Loucy (cell line): ENCODE measurements around the gene EDC4.

Source experiments
- H2AFZ ChIP-seq: fragments of 200-600 bp; sonication (generic); 2 replicates; pipeline ENCODE4 v1.6.0; 2016; ENCODE audit warnings: antibody characterized with exemption, mild to moderate bottlenecking, low read length, moderate library complexity
- H3F3A ChIP-seq: fragments of 200-600 bp; 2 replicates; pipeline ENCODE4 v1.6.0; 2016; ENCODE audit warnings: antibody characterized with exemption, low read depth, mild to moderate bottlenecking
- H3K27me3 ChIP-seq: fragments of 200-600 bp; sonication (generic); 2 replicates; pipeline ENCODE4 v1.6.1; 2014; ENCODE audit warnings: low read length, mild to moderate bottlenecking; ENCODE audit not compliant: insufficient read depth, poor library complexity, severe bottlenecking
- H3K36me3 ChIP-seq: fragments of 200-600 bp; sonication (generic); 2 replicates; pipeline ENCODE4 v1.6.1; 2016; ENCODE audit warnings: low read length; ENCODE audit not compliant: insufficient read depth
- H3K4me1 ChIP-seq: fragments of 200-600 bp; sonication (generic); 2 replicates; pipeline ENCODE4 v1.5.1; 2014; ENCODE audit warnings: low read length, mild to moderate bottlenecking; ENCODE audit not compliant: insufficient read depth, poor library complexity, severe bottlenecking
- H3K4me2 ChIP-seq: fragments of 200-600 bp; sonication (generic); 2 replicates; pipeline ENCODE4 v1.6.0; 2014; ENCODE audit warnings: antibody characterized with exemption, low read length, low read depth, mild to moderate bottlenecking; ENCODE audit not compliant: poor library complexity, severe bottlenecking
- H3K4me3 ChIP-seq: fragments of 200-600 bp; sonication (generic); 2 replicates; pipeline ENCODE4 v1.5.1; 2014; ENCODE audit warnings: low read length, mild to moderate bottlenecking, mixed read lengths; ENCODE audit not compliant: poor library complexity, severe bottlenecking
- H3K79me2 ChIP-seq: fragments of 200-600 bp; sonication (generic); 2 replicates; pipeline ENCODE4 v1.6.1; 2014; ENCODE audit warnings: low read length; ENCODE audit not compliant: insufficient read depth
- H3K9ac ChIP-seq: fragments of 200-600 bp; sonication (generic); 2 replicates; pipeline ENCODE4 v1.6.0; 2014; ENCODE audit warnings: mild to moderate bottlenecking, low read depth, low read length, moderate library complexity; ENCODE audit not compliant: poor library complexity, severe bottlenecking
- H3K9me2 ChIP-seq: fragments of 200-600 bp; sonication (generic); replicated peaks from 2 replicates; pipeline ENCODE4 v1.6.1; 2016; ENCODE audit warnings: low read depth, low read length, mixed read lengths
- H3K9me3 ChIP-seq: fragments of 200-600 bp; sonication (generic); 2 replicates; pipeline ENCODE4 v1.6.1; 2014; ENCODE audit warnings: mild to moderate bottlenecking, antibody characterized with exemption, low read length, low read depth; ENCODE audit not compliant: insufficient read depth
- H4K20me1 ChIP-seq: fragments of 200-600 bp; sonication (generic); 2 replicates; pipeline ENCODE4 v1.6.0; 2014; ENCODE audit warnings: antibody characterized with exemption, low read length, mild to moderate bottlenecking; ENCODE audit not compliant: insufficient read depth, poor library complexity, severe bottlenecking
- CTCF ChIP-seq: fragments of 200-600 bp; sonication (generic); conservative IDR thresholded peaks from 2 replicates; pipeline ENCODE4 v1.5.1; 2014; ENCODE audit warnings: mild to moderate bottlenecking, antibody characterized with exemption, low read length
- EZH2phosphoT487 ChIP-seq: fragments of 200-600 bp; IDR thresholded peaks from 2 replicates; pipeline ENCODE4 v1.6.1; 2018; ENCODE audit warnings: antibody characterized with exemption, mild to moderate bottlenecking, moderate library complexity, borderline replicate concordance

The EDC4 gene

GRCh38 chr16:67919622-67920221 lies 46.9 kb downstream of the EDC4 start:
- no peaks in the 10 kb centered on the region for H3F3A ChIP-seq
- no peaks in the 10 kb centered on the region for H3K4me1 ChIP-seq
- no peaks in the 10 kb centered on the region for H3K27me3 ChIP-seq
- TF ChIP-seq EZH2phosphoT487 (no peak), CTCF (peak; percentile 37; the same call in 1 of the 2 replicates)
- no peaks in the 10 kb centered on the region for H3K9me2 ChIP-seq
- H3K9me3 ChIP-seq, result no peaks in the 10 kb centered on the region
- H3K79me2 ChIP-seq, result no peaks in the 10 kb centered on the region
- no peak overlapping the region for H2AFZ ChIP-seq
- H3K36me3 ChIP-seq, result no peaks in the 10 kb centered on the region
- H3K9ac ChIP-seq, result no peak overlapping the region
- H4K20me1 ChIP-seq, result no peaks in the 10 kb centered on the region
- no peak overlapping the region for H3K4me2 ChIP-seq
- no peak overlapping the region for H3K4me3 ChIP-seq

- Histone ChIP-seq H3K4me2 (no peak overlapping the region), H3K27me3 (no peaks in the 10 kb centered on the region), H4K20me1 (no peaks in the 10 kb centered on the region), H3K9me3 (no peaks in the 10 kb centered on the region), H3K79me2 (no peaks in the 10 kb centered on the region), H3K9ac (no peak overlapping the region), H3F3A (no peaks in the 10 kb centered on the region), H3K9me2 (no peaks in the 10 kb centered on the region), H3K4me1 (peaks cover 3% of the 10 kb centered on the region), H2AFZ (no peak overlapping the region), H3K4me3 (no peak overlapping the region), H3K36me3 (peaks cover under 1% of the 10 kb centered on the region; the same call in 1 of the 2 replicates)
- TF ChIP-seq CTCF (no peak), EZH2phosphoT487 (no peak)
These were observed 49.4 kb downstream of the EDC4 start for GRCh38 chr16:67922221-67922620.

GRCh38 chr16:67922740-67923139 lies 49.9 kb downstream of the EDC4 start:
- Histone ChIP-seq H3K79me2 (no peaks in the 10 kb centered on the region), H3K4me2 (no peak overlapping the region), H3F3A (no peaks in the 10 kb centered on the region), H3K9ac (no peak overlapping the region), H4K20me1 (no peaks in the 10 kb centered on the region), H3K9me3 (no peaks in the 10 kb centered on the region), H3K27me3 (no peaks in the 10 kb centered on the region), H2AFZ (no peak overlapping the region), H3K4me1 (peaks cover 3% of the 10 kb centered on the region), H3K4me3 (no peak overlapping the region), H3K36me3 (peaks cover 6% of the 10 kb centered on the region; the same call in 1 of the 2 replicates), H3K9me2 (no peaks in the 10 kb centered on the region)
- TF ChIP-seq CTCF, result no peak
- TF ChIP-seq EZH2phosphoT487, result no peak
